ENCODE measurements around the gene NLRC5.

GRCh38 chr16:56950455-56950854 lies 38.9 kb upstream of the NLRC5 start:
- no peak for TF ChIP-seq CTCF (IDR thresholded peaks at IDR 0.05)
- TF ChIP-seq EZH2 (IDR thresholded peaks at IDR 0.05), result no peak
- TF ChIP-seq EZH2phosphoT487 (IDR thresholded peaks at IDR 0.05), result no peak

Data from neural progenitor cell (in vitro differentiated cells).